CD4-positive, alpha-beta T cell (primary cell): ENCODE data around the gene LMO2. TPM values are rescaled to one million over a fixed set of nuclear protein-coding genes. Genes with fewer than 3 reads are reported as not detected.

Experiments
- ATAC-seq: fragments of 200-7000 bp; cut with Tn5 transposase; one replicate; pipeline ENCODE4 v1.10.0; 2022; ENCODE audit warnings: mild to moderate bottlenecking; ENCODE audit not compliant: poor library complexity
- CTCF ChIA-PET: fragments of 350-600 bp; sonication (Branson Sonifier 250); formaldehyde crosslinking; loops from one replicate; lab custom pipeline; 2021; ENCODE audit warnings: antibody characterized with exemption, inconsistent platforms; lab: Charles Lee
- POLR2A ChIA-PET: fragments of 350-600 bp; sonication (Branson Sonifier 250); formaldehyde crosslinking; loops from one replicate; lab custom pipeline; 2021; ENCODE audit warnings: antibody characterized with exemption, inconsistent platforms; lab: Charles Lee
- DNase-seq, 14 experiments: peaks; one replicate each; pipeline ENCODE4 v3.0.0-alpha.2; 2013 to 2020; ENCODE audit warnings: mixed read lengths in 2 of 14
- H3K27ac ChIP-seq, 2 donors: one replicate each; pipeline versions ENCODE4 v1.5.1 to v1.7.0; 2013; ENCODE audit warnings: low read length in 2 of 2, low read depth in 1 of 2, mild to moderate bottlenecking in 1 of 2
- H3K27me3 ChIP-seq, 2 experiments: 1 replicate in 1 of 2; 2 replicates in 1 of 2; pipeline versions ENCODE4 v1.6.1 to v1.7.0; 2013; ENCODE audit warnings: low read length in 2 of 2, control low read depth in 1 of 2, mild to moderate bottlenecking in 1 of 2, moderate library complexity in 1 of 2; ENCODE audit not compliant: insufficient read depth in 2 of 2, control insufficient read depth in 1 of 2
- H3K36me3 ChIP-seq: one replicate; pipeline ENCODE4 v1.6.1; 2013; ENCODE audit warnings: low read length, control low read depth; ENCODE audit not compliant: insufficient read depth
- H3K4me1 ChIP-seq: one replicate; pipeline ENCODE4 v1.6.1; 2013; ENCODE audit warnings: low read length, control low read depth; ENCODE audit not compliant: insufficient read depth
- H3K4me3 ChIP-seq: one replicate; pipeline ENCODE4 v1.5.1; 2013; ENCODE audit warnings: mild to moderate bottlenecking, low read length, moderate library complexity
- H3K9me3 ChIP-seq, 2 experiments: 1 replicate in 1 of 2; 2 replicates in 1 of 2; pipeline versions ENCODE4 v1.6.1 to v1.7.0; 2013; ENCODE audit warnings: low read length in 2 of 2, mild to moderate bottlenecking in 2 of 2, control low read depth in 1 of 2, moderate library complexity in 1 of 2; ENCODE audit not compliant: control insufficient read depth in 1 of 2, insufficient read depth in 1 of 2
- H3K27ac Mint-ChIP-seq: one replicate; pipeline ENCODE4 v1.8.0; 2020; ENCODE audit warnings: mixed read lengths
- H3K27me3 Mint-ChIP-seq: one replicate; pipeline ENCODE4 v1.8.0; 2021; ENCODE audit warnings: mixed read lengths
- H3K36me3 Mint-ChIP-seq: one replicate; pipeline ENCODE4 v1.8.0; 2021; ENCODE audit warnings: low read depth, mixed read lengths
- H3K4me1 Mint-ChIP-seq: one replicate; pipeline ENCODE4 v1.8.0; 2021; ENCODE audit warnings: low read depth, mixed read lengths
- H3K4me3 Mint-ChIP-seq: one replicate; pipeline ENCODE4 v1.8.0; 2020; ENCODE audit warnings: mild to moderate bottlenecking, mixed read lengths
- H3K9me3 Mint-ChIP-seq: one replicate; pipeline ENCODE4 v1.8.0; 2020; ENCODE audit warnings: mixed read lengths
- CTCF ChIP-seq: fragments of 200-600 bp; IDR thresholded peaks from one replicate; pipeline ENCODE4 v1.8.0; 2022; ENCODE audit warnings: antibody characterized with exemption, mild to moderate bottlenecking
- intact Hi-C, 2 experiments: fragments of 100-400 bp; cut with DNase I in 1 of 2; cut with micrococcal nuclease in 1 of 2; formaldehyde crosslinking; loops; one replicate each; pipeline versions ENCODE4 v1.15.1 to v1.9.0; 2023 to 2025; cut with DNase I, micrococcal nuclease
- total RNA-seq, 174 experiments: library from RNA in 2 of 174; stranded (reverse) in 2 of 174; gene quantifications; one replicate each; pipeline ENCODE4 v1.2.3 and lab custom pipeline; 2021 to 2026

Gene LMO2
- total RNA-seq, 2 experiments from 2014 or later = 0.61 to 0.80 TPM

- ATAC-seq = no peak
- TF ChIP-seq CTCF = no peak
- no peaks in the 10 kb centered on the region for H3K36me3 ChIP-seq
- no peak overlapping the region for H3K27ac ChIP-seq
- Mint-ChIP-seq H3K27ac (no peak overlapping the region), H3K4me1 (no peaks in the 10 kb centered on the region), H3K27me3 (peaks cover 90% of the 10 kb centered on the region), H3K36me3 (no peaks in the 10 kb centered on the region), H3K9me3 (no peaks in the 10 kb centered on the region), H3K4me3 (no peak overlapping the region)
- H3K4me1 ChIP-seq = no peaks in the 10 kb centered on the region
- peak in 1 of 14 experiments; percentile 10 for DNase-seq
- H3K9me3 ChIP-seq = no peaks in the 10 kb centered on the region
- H3K27me3 ChIP-seq = peaks cover 40 to 50% of the 10 kb centered on the region in 2 experiments
- intact Hi-C loops = no loop called here
- ChIA-PET POLR2A (no interaction called here), CTCF (no interaction called here)
- H3K4me3 ChIP-seq = no peak overlapping the region
These were observed 6.4 kb downstream of the LMO2 start for GRCh38 chr11:33885338-33886005.

- no peaks in the 10 kb centered on the region for H3K4me1 Mint-ChIP-seq
- intact Hi-C loops = no loop called here
These were observed 7.3 kb downstream of the LMO2 start for GRCh38 chr11:33884601-33885000.

GRCh38 chr11:33884035-33884434 is 7.8 kb downstream of the LMO2 start:
- DNase-seq (no peak), ATAC-seq (no peak)
- H3K9me3 ChIP-seq = no peaks in the 10 kb centered on the region
- Mint-ChIP-seq H3K27ac (no peak overlapping the region), H3K9me3 (no peaks in the 10 kb centered on the region), H3K36me3 (no peaks in the 10 kb centered on the region), H3K4me1 (no peaks in the 10 kb centered on the region), H3K4me3 (no peak overlapping the region), H3K27me3 (peaks cover 89% of the 10 kb centered on the region)
- no peak overlapping the region for H3K27ac ChIP-seq
- no peaks in the 10 kb centered on the region for H3K36me3 ChIP-seq
- H3K4me1 ChIP-seq = no peaks in the 10 kb centered on the region
- H3K4me3 ChIP-seq = no peak overlapping the region
- no peak for TF ChIP-seq CTCF
- peaks cover 34 to 41% of the 10 kb centered on the region in 2 experiments for H3K27me3 ChIP-seq
- ChIA-PET CTCF (no interaction called here), POLR2A (no interaction called here)
- intact Hi-C loops = no loop called here

More at GRCh38 chr11:33884601-33885000, 7.3 kb downstream of the LMO2 start:
- no peaks in the 10 kb centered on the region for H3K36me3 ChIP-seq
- Mint-ChIP-seq H3K36me3 (no peaks in the 10 kb centered on the region), H3K4me3 (no peak overlapping the region), H3K9me3 (no peaks in the 10 kb centered on the region), H3K27ac (no peak overlapping the region), H3K27me3 (peaks cover 91% of the 10 kb centered on the region)
- ATAC-seq (no peak), DNase-seq (no peak)
- POLR2A ChIA-PET = no interaction called here
- CTCF ChIA-PET = no interaction called here
- H3K4me3 ChIP-seq = no peak overlapping the region
- peaks cover 38 to 44% of the 10 kb centered on the region in 2 experiments for H3K27me3 ChIP-seq
- no peak overlapping the region for H3K27ac ChIP-seq
- TF ChIP-seq CTCF = no peak
- no peaks in the 10 kb centered on the region for H3K4me1 ChIP-seq
- H3K9me3 ChIP-seq = no peaks in the 10 kb centered on the region
